ENCODE data around the gene DLGAP4. TPM values are rescaled to one million over a fixed set of nuclear protein-coding genes. Genes with fewer than 3 reads are reported as not detected.

Gene DLGAP4
- total and polyA plus RNA-seq, 10 donors, result 12.0 to 60.9 (median 45.9) TPM

DNA sequence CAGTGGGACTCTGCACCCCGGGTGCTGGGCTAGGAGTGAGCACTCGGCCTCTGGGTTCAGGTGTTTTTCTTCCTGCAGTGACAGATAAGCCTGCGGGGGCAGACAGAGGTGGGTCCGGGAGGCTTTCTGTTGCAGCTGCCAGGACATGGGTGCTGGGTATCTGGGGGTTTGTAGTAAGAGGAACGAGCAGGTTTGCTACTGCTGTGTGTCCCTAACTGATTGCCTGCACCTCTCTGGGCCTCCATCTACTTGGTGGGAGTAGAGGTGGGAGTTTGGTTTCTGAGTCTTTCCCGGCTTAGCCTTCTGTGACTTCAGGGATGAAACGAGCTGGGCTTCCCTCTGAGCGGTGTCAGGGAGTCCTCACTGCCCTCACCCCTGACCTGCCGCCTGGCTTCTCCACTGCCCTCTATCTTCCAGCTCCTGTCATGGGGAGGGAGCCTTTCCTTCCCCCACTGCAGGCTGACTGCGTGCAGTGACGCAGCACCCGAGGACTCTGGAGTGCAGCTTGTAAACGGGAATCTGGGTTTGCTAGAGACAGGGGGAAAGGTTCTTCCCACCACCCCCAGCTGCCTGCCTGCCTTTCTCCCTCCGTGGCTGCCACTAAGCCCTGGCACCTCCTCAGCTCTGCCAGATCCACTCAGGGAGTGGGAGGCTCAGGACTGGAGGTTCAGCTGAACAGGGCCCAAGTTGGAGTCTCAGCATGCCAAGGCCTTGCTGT is 6.7 kb downstream of the DLGAP4 start:
- Histone ChIP-seq H3K27ac (no peak overlapping the region), H3K9me3 (no peaks in the 10 kb centered on the region), H3K27me3 (replicated peaks in 1 of 7) (peaks cover under 1 to 73% (median 10%) of the 10 kb centered on the region in 7 donors), H3K4me3 (no peak overlapping the region), H3K4me1 (no peaks in the 10 kb centered on the region), H3K36me3 (no peaks in the 10 kb centered on the region)
- peak; percentile 45 for DNase-seq
- 40 to 71% (median 43%) methylated on average over 12 to 14 of the region's 14 CpGs for WGBS, 5 donors
- TF ChIP-seq POLR2A (IDR thresholded peaks at IDR 0.05) (no peak), POLR2AphosphoS5 (IDR thresholded peaks at IDR 0.05) (no peak)
- TF ChIP-seq, protein P1, sequence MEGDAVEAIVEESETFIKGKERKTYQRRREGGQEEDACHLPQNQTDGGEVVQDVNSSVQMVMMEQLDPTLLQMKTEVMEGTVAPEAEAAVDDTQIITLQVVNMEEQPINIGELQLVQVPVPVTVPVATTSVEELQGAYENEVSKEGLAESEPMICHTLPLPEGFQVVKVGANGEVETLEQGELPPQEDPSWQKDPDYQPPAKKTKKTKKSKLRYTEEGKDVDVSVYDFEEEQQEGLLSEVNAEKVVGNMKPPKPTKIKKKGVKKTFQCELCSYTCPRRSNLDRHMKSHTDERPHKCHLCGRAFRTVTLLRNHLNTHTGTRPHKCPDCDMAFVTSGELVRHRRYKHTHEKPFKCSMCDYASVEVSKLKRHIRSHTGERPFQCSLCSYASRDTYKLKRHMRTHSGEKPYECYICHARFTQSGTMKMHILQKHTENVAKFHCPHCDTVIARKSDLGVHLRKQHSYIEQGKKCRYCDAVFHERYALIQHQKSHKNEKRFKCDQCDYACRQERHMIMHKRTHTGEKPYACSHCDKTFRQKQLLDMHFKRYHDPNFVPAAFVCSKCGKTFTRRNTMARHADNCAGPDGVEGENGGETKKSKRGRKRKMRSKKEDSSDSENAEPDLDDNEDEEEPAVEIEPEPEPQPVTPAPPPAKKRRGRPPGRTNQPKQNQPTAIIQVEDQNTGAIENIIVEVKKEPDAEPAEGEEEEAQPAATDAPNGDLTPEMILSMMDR (IDR thresholded peaks at IDR 0.05 in 8 of 11, conservative IDR thresholded peaks at IDR 0.05 in 3 of 11), result no peak
- intact Hi-C loops (cut with DNase I; ENCODE audit: low total_unique reads), result no loop called here

GRCh38 chr20:36313476-36313875 is 7.3 kb downstream of the DLGAP4 start:
- TF ChIP-seq, protein P1 (IDR thresholded peaks at IDR 0.05 in 8 of 11, conservative IDR thresholded peaks at IDR 0.05 in 3 of 11), result no peak
- TF ChIP-seq POLR2A (IDR thresholded peaks at IDR 0.05), result no peak
- TF ChIP-seq POLR2AphosphoS5 (IDR thresholded peaks at IDR 0.05), result no peak
- Histone ChIP-seq H3K9me3 (no peaks in the 10 kb centered on the region), H3K27ac (no peak overlapping the region), H3K36me3 (no peaks in the 10 kb centered on the region), H3K4me3 (no peak overlapping the region), H3K27me3 (replicated peaks in 1 of 7) (peaks cover 0 to 67% (median 5%) of the 10 kb centered on the region in 7 donors), H3K4me1 (no peaks in the 10 kb centered on the region)
- peak; percentile 28 for DNase-seq
- intact Hi-C loops (cut with DNase I; ENCODE audit: low total_unique reads), result no loop called here
- 62 to 82% (median 76%) methylated on average over 2 to 3 of the region's 3 CpGs for WGBS, 5 donors

GRCh38 chr20:36313926-36314325 is 7.8 kb downstream of the DLGAP4 start:
- Histone ChIP-seq H3K4me1 (no peaks in the 10 kb centered on the region), H3K36me3 (no peaks in the 10 kb centered on the region), H3K27me3 (replicated peaks in 1 of 7) (peaks cover 0 to 62% (median 5%) of the 10 kb centered on the region in 7 donors), H3K4me3 (no peak overlapping the region), H3K9me3 (no peaks in the 10 kb centered on the region), H3K27ac (no peak overlapping the region)
- intact Hi-C loops (cut with DNase I; ENCODE audit: low total_unique reads), result no loop called here
- 75 to 89% (median 80%) methylated on average over 9 to 11 of the region's 11 CpGs for WGBS, 5 donors
- TF ChIP-seq, protein P1 (IDR thresholded peaks at IDR 0.05 in 8 of 11, conservative IDR thresholded peaks at IDR 0.05 in 3 of 11), result no peak
- TF ChIP-seq POLR2A (IDR thresholded peaks at IDR 0.05) (no peak), POLR2AphosphoS5 (IDR thresholded peaks at IDR 0.05) (no peak)
- peak; percentile 29 for DNase-seq

DNA sequence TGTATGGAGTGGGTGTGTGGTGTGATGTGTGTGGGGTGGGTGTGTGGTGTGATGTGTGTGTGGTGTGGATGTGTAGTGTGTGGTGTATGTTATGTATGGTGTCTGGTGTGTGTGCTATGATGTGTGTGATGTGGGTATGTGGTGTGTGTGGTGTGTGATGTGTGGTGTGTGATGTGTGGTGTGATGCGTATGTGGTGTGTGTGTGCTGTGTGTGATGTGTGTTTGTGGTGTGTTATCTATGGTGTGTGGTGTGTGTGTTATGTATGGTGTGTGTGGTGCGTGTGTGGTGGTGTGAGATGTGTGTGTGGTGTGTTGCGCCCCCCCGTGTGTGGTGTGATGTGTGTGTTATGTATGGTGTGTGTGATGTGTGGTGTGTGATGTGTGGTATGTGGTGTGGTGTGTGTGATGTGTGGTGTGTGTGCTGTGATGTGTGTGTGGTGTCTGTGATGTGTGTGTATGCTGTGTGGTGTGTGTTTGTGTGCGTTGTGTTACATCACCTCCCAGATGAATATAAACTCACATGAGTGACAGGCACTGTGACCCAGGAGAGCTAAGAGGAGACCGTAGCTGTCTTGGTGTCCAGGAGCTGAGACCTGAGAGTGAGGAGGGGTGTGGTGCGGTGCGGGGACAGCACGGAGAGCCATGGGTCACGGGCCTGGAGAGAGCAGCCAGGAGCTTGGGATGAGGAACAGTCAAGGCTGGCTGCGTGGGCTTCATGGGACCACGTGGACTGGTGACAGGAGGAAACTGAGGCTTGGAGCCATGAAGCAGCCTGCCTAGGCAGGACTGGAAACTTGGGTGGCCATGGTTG is 8.8 kb downstream of the DLGAP4 start:
- Histone ChIP-seq H3K27me3 (replicated peaks in 1 of 7) (peaks cover 0 to 57% (median 0%) of the 10 kb centered on the region in 7 donors), H3K36me3 (no peaks in the 10 kb centered on the region), H3K4me1 (no peaks in the 10 kb centered on the region), H3K9me3 (no peaks in the 10 kb centered on the region), H3K4me3 (no peak overlapping the region), H3K27ac (no peak overlapping the region)
- TF ChIP-seq POLR2A (IDR thresholded peaks at IDR 0.05), result no peak
- intact Hi-C loops (cut with DNase I; ENCODE audit: low total_unique reads), result no loop called here
- WGBS, 5 donors, result 55 to 67% (median 57%) methylated on average over 11 of the region's 12 CpGs
- peak; percentile 5 for DNase-seq
